H9 (cell line): ENCODE results near the gene TENM4. TPM values are rescaled to one million over a fixed set of nuclear protein-coding genes. Genes with fewer than 3 reads are reported as not detected.

Experiments
- DNase-seq: peaks from one replicate; pipeline ENCODE4 v3.0.0-alpha.2; 2017
- H2AFZ ChIP-seq: one replicate; pipeline ENCODE4 v1.6.1; 2013; ENCODE audit warnings: mild to moderate bottlenecking, low read length, control low read depth, moderate library complexity
- H2AK5ac ChIP-seq: 2 replicates; pipeline ENCODE4 v1.6.1; 2013; ENCODE audit warnings: low read length, control low read depth, mixed read lengths; ENCODE audit not compliant: insufficient read length
- H2BK120ac ChIP-seq: one replicate; pipeline ENCODE4 v1.6.1; 2013; ENCODE audit warnings: low read depth, mild to moderate bottlenecking, low read length, control low read depth, inconsistent platforms; ENCODE audit not compliant: poor library complexity, severe bottlenecking
- H2BK12ac ChIP-seq: 2 replicates; pipeline ENCODE4 v1.6.1; 2013; ENCODE audit warnings: low read length, control low read depth, mixed read lengths, low read depth; ENCODE audit not compliant: insufficient read length
- H2BK15ac ChIP-seq: 2 replicates; pipeline ENCODE4 v1.6.1; 2013; ENCODE audit warnings: low read depth, low read length, control low read depth
- H2BK20ac ChIP-seq: one replicate; pipeline ENCODE4 v1.6.1; 2013; ENCODE audit warnings: low read depth, mild to moderate bottlenecking, low read length, control low read depth, inconsistent platforms; ENCODE audit not compliant: poor library complexity, severe bottlenecking
- H2BK5ac ChIP-seq: 2 replicates; pipeline ENCODE4 v1.6.1; 2013; ENCODE audit warnings: low read length, control low read depth, mixed read lengths; ENCODE audit not compliant: insufficient read length
- H3K14ac ChIP-seq: 2 replicates; pipeline ENCODE4 v1.6.1; 2013; ENCODE audit warnings: low read length, control low read depth; ENCODE audit not compliant: insufficient read depth
- H3K18ac ChIP-seq: 2 replicates; pipeline ENCODE4 v1.6.1; 2013; ENCODE audit warnings: low read depth, mild to moderate bottlenecking, mixed read lengths, low read length, control low read depth; ENCODE audit not compliant: insufficient read length
- H3K23ac ChIP-seq: 2 replicates; pipeline ENCODE4 v1.6.1; 2013; ENCODE audit warnings: low read length, control low read depth, mixed read lengths, low read depth; ENCODE audit not compliant: insufficient read length
- H3K23me2 ChIP-seq: 2 replicates; pipeline ENCODE4 v1.6.1; 2013; ENCODE audit warnings: low read depth, mild to moderate bottlenecking, mixed read lengths, low read length, control low read depth; ENCODE audit not compliant: insufficient read length, poor library complexity, severe bottlenecking
- H3K27ac ChIP-seq: 2 replicates; pipeline ENCODE4 v1.5.1; 2013; ENCODE audit warnings: low read length, control low read depth, mixed read lengths, low read depth; ENCODE audit not compliant: insufficient read length
- H3K27me3 ChIP-seq: 2 replicates; pipeline ENCODE4 v1.6.1; 2013; ENCODE audit warnings: low read length, control low read depth, inconsistent platforms; ENCODE audit not compliant: insufficient read depth
- H3K4ac ChIP-seq: 2 replicates; pipeline ENCODE4 v1.6.1; 2013; ENCODE audit warnings: low read depth, mild to moderate bottlenecking, control low read depth, inconsistent platforms, low read length, moderate library complexity
- H3K4me1 ChIP-seq: 2 replicates; pipeline ENCODE4 v1.6.1; 2013; ENCODE audit warnings: low read length, control low read depth, inconsistent platforms; ENCODE audit not compliant: insufficient read depth
- H3K4me2 ChIP-seq: 2 replicates; pipeline ENCODE4 v1.6.1; 2013; ENCODE audit warnings: low read length, control low read depth, mixed read lengths; ENCODE audit not compliant: insufficient read length, insufficient read depth
- H3K56ac ChIP-seq: 2 replicates; pipeline ENCODE4 v1.6.1; 2013; ENCODE audit warnings: low read depth, mild to moderate bottlenecking, mixed read lengths, low read length, control low read depth; ENCODE audit not compliant: insufficient read length
- H3K79me1 ChIP-seq: 2 replicates; pipeline ENCODE4 v1.6.1; 2013; ENCODE audit warnings: low read depth, mild to moderate bottlenecking, moderate library complexity, low read length, control low read depth, inconsistent platforms; ENCODE audit not compliant: insufficient read depth, poor library complexity, severe bottlenecking
- H3K79me2 ChIP-seq: 2 replicates; pipeline ENCODE4 v1.6.1; 2013; ENCODE audit warnings: low read length, control low read depth, inconsistent platforms; ENCODE audit not compliant: insufficient read depth
- H3K9ac ChIP-seq: 2 replicates; pipeline ENCODE4 v1.6.1; 2013; ENCODE audit warnings: low read length, control low read depth, mixed read lengths; ENCODE audit not compliant: insufficient read length; ENCODE audit errors: extremely low read depth
- H3K9me3 ChIP-seq: one replicate; pipeline ENCODE4 v1.6.1; 2013; ENCODE audit warnings: low read depth, low read length, inconsistent platforms; ENCODE audit not compliant: control insufficient read depth
- H3T11ph ChIP-seq: one replicate; pipeline ENCODE4 v1.6.1; 2013; ENCODE audit warnings: mild to moderate bottlenecking, low read length, control low read depth, inconsistent platforms
- H4K20me1 ChIP-seq: one replicate; pipeline ENCODE4 v1.6.1; 2013; ENCODE audit not compliant: control insufficient read depth, insufficient read length, insufficient read depth
- H4K5ac ChIP-seq: 2 replicates; pipeline ENCODE4 v1.6.1; 2013; ENCODE audit warnings: low read depth, mild to moderate bottlenecking, mixed read lengths, low read length, control low read depth; ENCODE audit not compliant: insufficient read length
- H4K8ac ChIP-seq: replicated peaks from 2 replicates; pipeline ENCODE4 v1.6.1; 2013; ENCODE audit warnings: low read length, control low read depth, mixed read lengths, low read depth; ENCODE audit not compliant: insufficient read length
- H4K91ac ChIP-seq: 2 replicates; pipeline ENCODE4 v1.6.1; 2013; ENCODE audit warnings: low read depth, mild to moderate bottlenecking, moderate library complexity, mixed read lengths, low read length, control low read depth; ENCODE audit not compliant: insufficient read length
- H3K27ac Mint-ChIP-seq, 3 experiments: 2 replicates in 2 of 3; 3 replicates in 1 of 3; pipeline ENCODE4 v1.8.0; 2020 to 2021; ENCODE audit warnings: mixed read lengths in 3 of 3, mild to moderate bottlenecking in 1 of 3, moderate library complexity in 1 of 3
- H3K27me3 Mint-ChIP-seq: 2 replicates; pipeline ENCODE4 v1.8.0; 2021; ENCODE audit warnings: low read depth, mild to moderate bottlenecking, moderate library complexity, mixed read lengths
- H3K36me3 Mint-ChIP-seq, 3 experiments: 2 replicates in 2 of 3; 3 replicates in 1 of 3; pipeline ENCODE4 v1.8.0; 2020 to 2021; ENCODE audit warnings: low read depth in 3 of 3, mixed read lengths in 3 of 3; ENCODE audit not compliant: insufficient read depth in 1 of 3
- H3K4me1 Mint-ChIP-seq, 2 experiments: 2 replicates each; pipeline ENCODE4 v1.8.0; 2020; ENCODE audit warnings: mixed read lengths in 2 of 2
- H3K4me3 Mint-ChIP-seq, 2 experiments: 2 replicates in 1 of 2; 3 replicates in 1 of 2; pipeline ENCODE4 v1.8.0; 2020 to 2021; ENCODE audit warnings: mild to moderate bottlenecking in 2 of 2, mixed read lengths in 2 of 2, moderate library complexity in 1 of 2
- H3K9me3 Mint-ChIP-seq, 2 experiments: 2 replicates in 1 of 2; 3 replicates in 1 of 2; pipeline ENCODE4 v1.8.0; 2020; ENCODE audit warnings: mild to moderate bottlenecking in 2 of 2, mixed read lengths in 2 of 2, moderate library complexity in 1 of 2
- WGBS: extraction: QIAGEN DNeasy Blood & Tissue Kit; methylation state at CpG from one replicate; pipeline ENCODE4 v1.1.7; 2013; ENCODE audit warnings: missing lambda C conversion rate, low lambda C conversion rate, mixed read lengths; ENCODE audit not compliant: insufficient read length; ENCODE audit errors: extremely low coverage; 5-methylcytosine and 5-hydroxymethylcytosine counted together
- total RNA-seq: library from RNA; stranded (reverse); gene quantifications from 2 replicates; pipeline ENCODE4 v1.2.1, GENCODE V29; 2021
- TF ChIP-seq, protein P1 (sequence below): fragments of 200-600 bp; sonication (generic); conservative IDR thresholded peaks from 3 replicates; pipeline ENCODE4 v1.8.0; 2021; ENCODE audit warnings: antibody characterized with exemption, mild to moderate bottlenecking

TENM4 gene
- total RNA-seq, 1 experiment from 2014 or later = 4.6 TPM

DNA sequence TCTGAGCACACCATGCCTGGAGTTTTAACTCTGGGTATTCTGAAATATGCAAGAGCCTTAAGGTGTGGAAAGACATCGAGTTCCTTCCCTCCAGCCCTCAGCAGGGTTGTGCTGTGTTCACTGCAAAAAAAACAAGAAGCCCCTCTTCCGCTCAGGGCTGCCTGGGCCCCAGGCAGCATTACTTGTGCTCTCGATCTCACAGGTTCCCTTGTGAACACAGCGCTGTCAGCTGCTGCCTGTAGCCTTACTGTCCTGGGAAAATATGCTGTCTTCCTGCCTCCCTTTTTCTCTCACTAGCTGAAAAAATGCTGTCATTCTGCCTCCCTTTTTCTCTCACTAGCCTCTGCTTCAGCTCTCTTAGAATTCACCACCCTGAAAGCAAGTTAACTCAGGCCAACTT lies 15.7 kb upstream of the TENM4 start:
- H3K79me2 ChIP-seq = no peaks in the 10 kb centered on the region
- H2BK15ac ChIP-seq = no peak overlapping the region
- no peak overlapping the region for H4K91ac ChIP-seq
- H2AK5ac ChIP-seq = no peak overlapping the region
- Mint-ChIP-seq H3K36me3 (no peaks in the 10 kb centered on the region), H3K4me1 (peaks cover 20 to 26% of the 10 kb centered on the region in 2 experiments), H3K27me3 (no peaks in the 10 kb centered on the region), H3K27ac (peak overlapping the region in 1 of 3 experiments; percentile 49; a peak in 4 of 7 replicates), H3K9me3 (no peaks in the 10 kb centered on the region), H3K4me3 (no peak overlapping the region)
- H3K27ac ChIP-seq = no peak overlapping the region
- no peak overlapping the region for H2AFZ ChIP-seq
- no peak overlapping the region for H3K56ac ChIP-seq
- no peak overlapping the region for H2BK20ac ChIP-seq
- no peak overlapping the region for H3K9ac ChIP-seq
- H2BK12ac ChIP-seq = no peak overlapping the region
- no peaks in the 10 kb centered on the region for H3K23me2 ChIP-seq
- H3K18ac ChIP-seq = no peak overlapping the region
- no peak overlapping the region for H3K4ac ChIP-seq
- no peaks in the 10 kb centered on the region for H3K79me1 ChIP-seq
- H2BK120ac ChIP-seq = no peak overlapping the region
- no peak overlapping the region for H3K23ac ChIP-seq
- peak overlapping the region; percentile 37 for H4K5ac ChIP-seq
- TF ChIP-seq, protein P1, sequence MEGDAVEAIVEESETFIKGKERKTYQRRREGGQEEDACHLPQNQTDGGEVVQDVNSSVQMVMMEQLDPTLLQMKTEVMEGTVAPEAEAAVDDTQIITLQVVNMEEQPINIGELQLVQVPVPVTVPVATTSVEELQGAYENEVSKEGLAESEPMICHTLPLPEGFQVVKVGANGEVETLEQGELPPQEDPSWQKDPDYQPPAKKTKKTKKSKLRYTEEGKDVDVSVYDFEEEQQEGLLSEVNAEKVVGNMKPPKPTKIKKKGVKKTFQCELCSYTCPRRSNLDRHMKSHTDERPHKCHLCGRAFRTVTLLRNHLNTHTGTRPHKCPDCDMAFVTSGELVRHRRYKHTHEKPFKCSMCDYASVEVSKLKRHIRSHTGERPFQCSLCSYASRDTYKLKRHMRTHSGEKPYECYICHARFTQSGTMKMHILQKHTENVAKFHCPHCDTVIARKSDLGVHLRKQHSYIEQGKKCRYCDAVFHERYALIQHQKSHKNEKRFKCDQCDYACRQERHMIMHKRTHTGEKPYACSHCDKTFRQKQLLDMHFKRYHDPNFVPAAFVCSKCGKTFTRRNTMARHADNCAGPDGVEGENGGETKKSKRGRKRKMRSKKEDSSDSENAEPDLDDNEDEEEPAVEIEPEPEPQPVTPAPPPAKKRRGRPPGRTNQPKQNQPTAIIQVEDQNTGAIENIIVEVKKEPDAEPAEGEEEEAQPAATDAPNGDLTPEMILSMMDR = no peak
- H3K9me3 ChIP-seq = no peaks in the 10 kb centered on the region
- no peaks in the 10 kb centered on the region for H3K27me3 ChIP-seq
- no peaks in the 10 kb centered on the region for H3K4me1 ChIP-seq
- no peak overlapping the region for H2BK5ac ChIP-seq
- H3K14ac ChIP-seq = no peak overlapping the region
- H3K4me2 ChIP-seq = no peak overlapping the region
- no peak overlapping the region for H3T11ph ChIP-seq
- no peak for DNase-seq
- no peaks in the 10 kb centered on the region for H4K20me1 ChIP-seq
- no peak overlapping the region for H4K8ac ChIP-seq
- no CpG with 5 or more reads among the region's 4 CpGs for WGBS
